Prostate gland (tissue), 2 donors: ENCODE results near the gene ARHGEF17.

ENCODE experiments used
- POLR2A ChIP-seq: fragments of 450-650 bp; IDR thresholded peaks from one replicate; pipeline ENCODE4 v1.6.1; 2016; ENCODE audit warnings: antibody characterized with exemption, mild to moderate bottlenecking
- POLR2AphosphoS5 ChIP-seq: sonication (generic); formaldehyde crosslinking; IDR thresholded peaks from one replicate; pipeline ENCODE4 v1.6.1; 2017; ENCODE audit warnings: antibody characterized with exemption
- TF ChIP-seq, protein P1 (sequence below), 4 experiments: fragments of 200-600 bp in 2 of 4; fragments of 450-650 bp in 2 of 4; sonication (generic) in 2 of 4; IDR thresholded peaks; 1 replicate in 3 of 4; 2 replicates in 1 of 4; pipeline ENCODE4 v1.5.1; 2016 to 2019; ENCODE audit warnings: antibody characterized with exemption in 4 of 4, mild to moderate bottlenecking in 2 of 4, moderate library complexity in 2 of 4

DNA sequence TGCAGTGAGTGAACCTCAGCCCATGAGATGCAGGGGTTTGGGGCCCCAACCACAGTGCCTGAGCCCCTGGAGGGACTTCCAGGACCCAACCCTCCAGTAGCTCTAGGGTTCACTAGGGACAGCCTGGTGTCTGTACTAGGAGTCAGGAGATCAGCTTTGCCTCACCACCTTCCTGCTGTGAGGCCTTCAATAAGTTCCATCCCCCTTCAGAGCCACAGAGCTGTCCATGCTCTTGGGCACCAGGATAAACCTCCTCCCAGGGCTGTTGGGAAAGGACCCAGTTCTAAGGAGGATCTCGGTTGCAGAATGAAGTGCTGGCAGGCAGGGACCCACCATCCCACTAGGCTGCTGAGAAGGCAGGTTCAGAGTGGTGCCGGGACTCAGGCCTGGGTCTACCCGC is 9.7 kb downstream of the ARHGEF17 start:
- TF ChIP-seq, protein P1, sequence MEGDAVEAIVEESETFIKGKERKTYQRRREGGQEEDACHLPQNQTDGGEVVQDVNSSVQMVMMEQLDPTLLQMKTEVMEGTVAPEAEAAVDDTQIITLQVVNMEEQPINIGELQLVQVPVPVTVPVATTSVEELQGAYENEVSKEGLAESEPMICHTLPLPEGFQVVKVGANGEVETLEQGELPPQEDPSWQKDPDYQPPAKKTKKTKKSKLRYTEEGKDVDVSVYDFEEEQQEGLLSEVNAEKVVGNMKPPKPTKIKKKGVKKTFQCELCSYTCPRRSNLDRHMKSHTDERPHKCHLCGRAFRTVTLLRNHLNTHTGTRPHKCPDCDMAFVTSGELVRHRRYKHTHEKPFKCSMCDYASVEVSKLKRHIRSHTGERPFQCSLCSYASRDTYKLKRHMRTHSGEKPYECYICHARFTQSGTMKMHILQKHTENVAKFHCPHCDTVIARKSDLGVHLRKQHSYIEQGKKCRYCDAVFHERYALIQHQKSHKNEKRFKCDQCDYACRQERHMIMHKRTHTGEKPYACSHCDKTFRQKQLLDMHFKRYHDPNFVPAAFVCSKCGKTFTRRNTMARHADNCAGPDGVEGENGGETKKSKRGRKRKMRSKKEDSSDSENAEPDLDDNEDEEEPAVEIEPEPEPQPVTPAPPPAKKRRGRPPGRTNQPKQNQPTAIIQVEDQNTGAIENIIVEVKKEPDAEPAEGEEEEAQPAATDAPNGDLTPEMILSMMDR (IDR thresholded peaks at IDR 0.05) = no peak
- no peak for TF ChIP-seq POLR2A
- TF ChIP-seq POLR2AphosphoS5 = no peak
